Measurements from ENCODE around the gene SLC23A3.
A peak's percentile ranks its signal among the peaks of the same experiment; 100 is the strongest.

The SLC23A3 gene

GRCh38 chr2:219169930-219170654 is at the start of gene SLC23A3:
Gene SLC23A3 (minus strand): TSS chr2:219170029. CDS start chr2:219169984, 45 bp downstream.
- DNase-seq = no peak

DNA sequence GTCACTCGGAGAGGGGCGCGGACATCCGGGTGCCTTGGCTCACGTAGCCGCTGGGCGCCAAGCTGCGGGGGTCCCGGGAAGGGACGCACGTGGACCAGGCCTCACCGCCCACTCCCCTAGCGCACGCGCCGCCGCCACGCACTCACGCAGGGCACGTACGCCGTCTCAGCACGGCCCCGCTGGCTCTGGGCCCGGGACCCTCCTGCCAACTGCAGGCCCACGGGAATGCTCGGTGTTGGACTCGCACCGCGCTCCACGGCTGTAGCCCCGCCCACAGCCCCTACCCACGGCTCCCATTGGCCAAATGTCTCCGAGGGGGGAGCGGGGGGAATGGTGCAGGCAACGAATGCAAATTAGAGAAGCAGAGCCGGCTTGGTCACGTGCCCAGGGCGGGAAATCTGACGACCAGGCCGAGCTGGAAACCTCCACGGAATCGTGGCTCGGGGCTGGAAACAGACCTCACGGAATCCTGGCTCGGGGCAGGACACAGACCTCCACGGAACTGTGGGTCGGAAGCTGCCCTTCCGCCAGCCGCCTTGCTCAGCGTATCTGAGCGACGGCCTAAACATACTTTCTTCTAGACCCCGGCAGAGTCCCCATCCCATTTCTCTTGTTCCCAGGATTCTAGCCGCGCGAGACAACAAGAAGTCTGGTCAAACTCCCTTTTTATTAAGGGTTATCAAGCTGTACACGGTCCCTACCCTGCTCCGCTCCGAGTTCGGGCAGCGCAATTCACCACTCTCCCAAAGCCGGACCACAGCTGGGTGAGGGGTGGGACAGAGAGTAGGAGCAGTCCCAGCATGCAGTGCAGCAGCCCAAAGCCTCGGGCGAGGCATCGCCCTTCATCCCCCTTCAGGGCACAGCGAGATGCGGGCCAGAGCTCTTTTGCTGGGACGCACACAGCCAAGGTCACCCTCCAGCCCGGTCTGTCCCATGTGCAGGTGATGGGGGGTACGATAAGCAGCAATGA is 49.2 kb upstream of the SLC23A3 start, which contains the start of gene ABCB6:
ABCB6 (minus strand) TSS at position 227 of the 970 bp plus-strand sequence. CDS start 285 bp downstream, outside the sequence.
- DNase-seq = peak; percentile 99

GRCh38 chr2:219218217-219218731 is 48.4 kb upstream of the SLC23A3 start:
- DNase-seq = no peak

- DNase-seq = no peak
Measured at GRCh38 chr2:219216535-219216915, 46.7 kb upstream of the SLC23A3 start.

- no peak for DNase-seq
Measured at GRCh38 chr2:219215871-219216534, 46.2 kb upstream of the SLC23A3 start.

GRCh38 chr2:219214786-219215185 is 45.0 kb upstream of the SLC23A3 start:
- no peak for DNase-seq

DNA sequence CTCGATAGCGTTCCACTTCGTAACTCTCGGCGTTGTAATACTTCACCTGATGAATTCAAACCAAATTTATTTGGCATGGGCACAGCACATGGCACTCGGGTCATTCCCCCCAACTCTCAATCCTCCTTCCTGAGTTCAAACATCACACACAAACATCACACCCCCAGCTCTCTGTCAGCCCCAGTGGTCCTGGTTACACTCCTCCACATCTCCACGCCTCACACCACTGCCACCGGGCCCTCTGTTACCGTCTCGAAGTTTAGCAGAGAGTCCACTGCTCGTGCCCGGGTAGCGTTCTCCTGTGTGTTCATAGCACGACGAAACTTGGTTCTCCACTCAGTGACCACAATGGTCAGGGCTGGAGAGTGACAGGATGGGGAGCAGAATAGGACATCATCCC is 44.3 kb upstream of the SLC23A3 start:
- no peak for DNase-seq

DNA sequence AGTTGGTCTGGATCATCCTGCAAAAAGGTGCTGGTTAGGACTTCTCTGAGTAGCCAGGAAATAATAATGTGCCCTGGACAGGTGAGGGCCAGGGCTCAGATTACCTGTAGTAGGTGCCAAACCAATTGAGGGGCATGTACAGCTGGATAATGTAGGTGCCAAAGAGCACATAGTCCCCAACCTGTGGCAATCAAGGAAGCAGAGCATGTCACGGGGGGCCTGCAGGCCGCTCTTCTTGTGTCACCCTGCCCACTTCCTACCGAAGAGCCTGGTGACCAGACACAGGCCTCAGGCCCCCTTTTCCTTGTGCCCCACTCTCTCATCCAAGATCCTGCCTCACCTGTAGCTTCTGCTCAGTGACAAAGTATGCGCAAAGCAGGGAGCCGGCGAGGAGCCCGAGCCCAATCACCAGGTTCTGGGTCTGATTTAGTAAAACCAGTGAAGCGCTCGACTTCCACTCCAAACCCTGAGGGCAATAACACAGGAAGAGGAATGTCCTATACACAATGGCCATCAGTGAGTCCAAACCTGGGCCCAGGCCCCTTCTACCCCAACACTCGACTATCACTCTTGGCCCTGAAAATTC is 43.8 kb upstream of the SLC23A3 start:
- no peak for DNase-seq

- no peak for DNase-seq
Measured at GRCh38 chr2:219213026-219213415, 43.2 kb upstream of the SLC23A3 start.

DNA sequence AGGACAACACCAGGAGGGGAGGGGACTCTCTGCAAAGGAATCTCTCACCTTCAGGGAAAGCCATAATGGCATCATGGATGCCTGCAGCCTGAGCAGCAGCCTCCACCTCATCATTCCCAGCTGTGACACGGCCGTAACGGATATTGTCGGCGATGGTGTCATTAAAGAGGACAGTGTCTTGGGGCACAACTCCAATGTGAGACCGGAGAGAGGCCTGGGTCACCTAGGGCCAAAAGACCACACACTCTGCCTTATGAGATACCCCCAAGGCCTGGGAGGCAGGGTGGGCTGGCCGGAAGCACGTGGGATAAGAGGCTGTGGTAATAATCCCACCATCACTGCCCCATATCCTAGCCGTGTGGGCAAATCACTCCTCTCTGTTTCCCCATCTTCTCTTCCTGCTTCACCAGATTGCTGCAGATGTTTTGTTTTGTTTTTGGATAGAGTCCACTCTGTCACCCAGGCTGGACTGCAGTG is 41.1 kb upstream of the SLC23A3 start:
- DNase-seq = no peak

- DNase-seq = no peak
Measured at GRCh38 chr2:219210196-219210885, 40.5 kb upstream of the SLC23A3 start.

DNA sequence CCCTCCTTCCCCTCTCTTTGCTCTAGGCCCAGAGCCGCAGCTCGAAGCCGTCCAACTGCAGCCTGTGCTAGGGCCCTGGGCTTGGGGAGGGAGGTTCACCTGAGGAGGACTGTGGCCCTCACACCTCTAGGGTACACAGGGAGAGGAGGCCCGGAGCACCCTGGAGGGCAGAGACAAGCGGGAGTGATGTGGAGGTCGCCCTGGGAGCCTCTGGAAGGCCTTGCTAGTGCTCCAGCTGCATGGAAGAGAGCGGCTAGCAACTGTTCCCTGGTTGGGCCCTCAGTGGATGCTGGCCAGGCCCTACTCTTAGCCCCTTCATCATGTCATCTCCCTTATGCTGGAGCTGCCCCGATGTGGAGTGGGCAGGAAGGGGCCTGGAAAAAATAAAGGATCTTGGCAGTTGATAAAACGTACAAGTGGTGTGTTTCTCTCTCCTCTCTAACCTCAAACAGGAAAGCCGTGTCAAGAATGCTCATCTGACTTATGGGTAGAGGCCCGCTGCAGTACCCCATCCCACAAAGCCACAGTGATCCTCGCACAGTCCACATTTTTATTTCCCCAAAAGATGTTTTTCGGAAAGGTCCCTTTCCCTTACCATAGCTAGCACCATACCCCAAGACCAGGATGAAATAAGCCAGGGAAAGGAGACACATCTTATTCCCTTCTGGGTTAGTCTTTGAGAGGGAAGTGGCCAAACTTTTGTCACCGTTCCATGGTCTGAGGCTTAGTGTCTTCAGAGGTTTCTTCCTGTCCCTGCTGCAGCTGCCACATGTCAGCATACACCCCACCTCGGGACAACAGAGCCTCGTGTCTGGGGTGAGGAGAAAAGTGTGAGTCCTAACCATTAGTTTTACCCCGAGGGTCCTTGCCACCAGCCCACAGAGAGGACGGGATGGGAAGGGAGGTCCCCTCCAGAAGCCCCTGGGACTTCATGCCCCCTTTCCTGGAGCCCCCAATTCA is 39.7 kb upstream of the SLC23A3 start:
- DNase-seq = no peak

- no peak for DNase-seq
Measured at GRCh38 chr2:219207884-219208740, 38.3 kb upstream of the SLC23A3 start.

DNA sequence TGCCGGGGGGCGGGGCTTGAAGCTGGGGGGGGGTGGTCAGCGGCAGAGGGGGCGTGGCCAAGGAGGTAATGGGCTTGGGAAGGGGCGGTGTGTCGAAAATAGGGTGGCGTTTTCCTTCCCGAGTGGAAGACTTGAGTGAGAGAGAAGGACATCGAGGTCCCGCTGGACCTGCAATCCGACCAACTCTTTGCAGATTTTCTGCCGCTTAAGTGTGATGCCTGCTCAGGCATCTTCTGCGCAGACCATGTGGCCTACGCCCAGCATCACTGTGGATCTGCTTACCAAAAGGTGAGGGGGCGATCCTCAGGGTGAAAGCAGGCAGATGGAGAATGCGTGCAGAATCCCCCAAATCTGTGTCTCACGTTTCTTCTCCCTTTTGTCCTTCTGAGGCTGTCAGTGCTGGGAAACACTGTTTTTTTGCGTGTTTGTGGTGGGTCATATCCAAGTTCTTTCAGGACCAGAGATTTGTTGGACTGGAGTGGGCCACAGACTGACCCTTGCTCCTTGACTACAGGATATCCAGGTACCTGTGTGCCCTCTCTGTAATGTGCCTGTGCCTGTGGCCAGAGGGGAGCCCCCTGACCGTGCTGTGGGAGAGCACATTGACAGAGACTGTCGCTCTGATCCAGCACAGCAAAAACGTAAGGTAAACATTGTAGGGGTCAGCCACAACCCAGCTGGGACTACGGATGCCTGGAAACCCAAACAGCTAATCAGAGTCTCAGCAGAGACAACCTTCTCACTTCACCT is 37.5 kb upstream of the SLC23A3 start:
- DNase-seq = no peak

DNA sequence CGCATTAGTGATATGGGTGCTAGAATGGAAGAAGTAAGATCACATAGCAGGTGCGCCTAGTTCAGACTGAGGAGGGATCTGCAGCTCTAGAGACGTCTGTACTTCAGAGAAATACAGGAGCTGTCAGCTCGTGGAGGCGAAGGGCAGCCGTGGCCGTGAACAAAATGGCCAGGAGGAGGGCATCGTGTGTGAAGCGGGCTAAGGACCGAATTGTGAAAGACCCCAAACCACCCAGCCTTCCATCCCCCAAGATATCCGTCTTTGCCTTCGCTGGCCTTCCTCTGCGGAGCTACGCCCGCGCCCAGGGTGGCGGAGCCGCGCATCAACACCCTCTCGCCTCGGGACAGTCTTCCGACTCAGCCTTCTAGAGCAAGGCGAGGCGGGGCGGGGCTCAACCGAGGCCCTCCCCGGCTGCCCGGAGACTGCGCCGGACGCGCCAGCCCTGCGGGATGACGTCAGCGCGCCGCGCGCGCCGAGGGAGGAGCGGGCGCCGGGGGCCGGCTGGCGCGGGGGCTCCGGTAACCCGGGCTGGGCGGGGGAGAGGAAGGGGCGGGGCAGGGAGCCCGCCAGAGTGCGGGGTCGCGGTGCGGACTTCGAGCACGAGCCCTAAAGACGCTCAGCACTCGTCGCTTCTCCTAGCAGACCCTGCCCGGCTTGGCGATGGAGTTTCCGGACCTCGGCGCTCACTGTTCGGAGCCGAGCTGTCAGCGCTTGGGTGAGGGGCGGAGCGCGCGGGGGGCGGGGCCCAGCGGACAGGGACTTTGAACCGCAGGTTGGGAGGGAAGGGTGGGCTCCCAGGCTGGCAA is 36.7 kb upstream of the SLC23A3 start, which contains the start of gene ZFAND2B:
ZFAND2B (plus strand) TSS at position 455 of the 806 bp plus-strand sequence; CDS start at position 661, 206 bp downstream.
- DNase-seq = peak; percentile 98

- DNase-seq = no peak
Measured at GRCh38 chr2:219205981-219206327, 36.1 kb upstream of the SLC23A3 start.

GRCh38 chr2:219205165-219205538 is 35.3 kb upstream of the SLC23A3 start:
- no peak for DNase-seq

Measured in eye (tissue), 1 donor.